Measurements from ENCODE around the gene SLC4A3.
"Not testable (repeated sequence)": the region's sequence is repeated elsewhere in the genome, so short reads cannot be mapped to it uniquely, and the experiment has no call there.

SLC4A3 gene

DNA sequence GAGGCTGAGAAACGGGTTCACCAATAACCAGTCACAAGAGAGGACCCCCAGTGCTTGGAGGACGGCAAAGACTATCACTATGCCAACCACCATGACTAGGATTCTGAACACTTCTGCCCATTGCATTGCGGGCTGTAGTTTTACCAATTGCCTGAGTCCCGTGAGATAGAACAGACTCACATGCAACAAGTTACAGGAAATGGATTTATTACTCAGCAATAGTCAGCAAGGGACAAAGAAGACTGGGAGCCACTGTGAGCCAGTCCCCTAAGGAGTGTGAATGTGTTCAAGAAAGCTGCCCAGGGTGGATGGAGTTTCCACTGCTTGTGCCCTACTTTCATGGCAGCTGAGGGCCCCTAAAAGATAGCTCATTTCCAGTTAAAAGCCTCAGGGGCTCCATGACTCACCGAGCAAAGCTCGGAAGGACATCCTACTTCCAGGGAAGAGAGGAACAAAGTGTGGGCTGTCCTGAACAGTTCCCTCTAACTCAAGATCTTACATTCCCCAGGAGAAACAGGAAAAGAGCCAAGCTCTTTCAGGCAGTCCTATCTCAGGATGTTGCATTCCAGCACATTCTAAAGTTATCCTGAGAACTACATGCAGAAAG, 54.4 kb downstream of the SLC4A3 start:
- DNase-seq: no peak

DNA sequence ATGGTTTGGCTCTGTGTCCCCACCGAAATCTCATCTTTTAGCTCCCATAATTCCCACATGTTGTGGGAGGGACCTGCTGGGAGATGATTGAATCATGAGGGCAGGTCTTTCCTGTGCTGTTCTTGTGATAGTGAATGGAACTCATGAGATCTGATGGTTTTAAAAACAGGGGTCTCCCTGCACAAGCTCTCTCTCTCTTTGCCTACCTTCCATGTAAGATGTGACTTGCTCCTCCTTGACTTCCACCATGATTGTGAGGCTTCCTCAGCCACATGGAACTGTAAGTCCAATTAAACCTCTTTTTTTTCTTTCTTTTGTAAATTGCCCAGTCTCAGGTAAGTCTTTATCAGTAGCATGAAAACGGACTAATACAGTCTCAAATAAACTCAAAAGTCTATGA, 56.0 kb downstream of the SLC4A3 start:
- DNase-seq: not testable (repeated sequence)

DNA sequence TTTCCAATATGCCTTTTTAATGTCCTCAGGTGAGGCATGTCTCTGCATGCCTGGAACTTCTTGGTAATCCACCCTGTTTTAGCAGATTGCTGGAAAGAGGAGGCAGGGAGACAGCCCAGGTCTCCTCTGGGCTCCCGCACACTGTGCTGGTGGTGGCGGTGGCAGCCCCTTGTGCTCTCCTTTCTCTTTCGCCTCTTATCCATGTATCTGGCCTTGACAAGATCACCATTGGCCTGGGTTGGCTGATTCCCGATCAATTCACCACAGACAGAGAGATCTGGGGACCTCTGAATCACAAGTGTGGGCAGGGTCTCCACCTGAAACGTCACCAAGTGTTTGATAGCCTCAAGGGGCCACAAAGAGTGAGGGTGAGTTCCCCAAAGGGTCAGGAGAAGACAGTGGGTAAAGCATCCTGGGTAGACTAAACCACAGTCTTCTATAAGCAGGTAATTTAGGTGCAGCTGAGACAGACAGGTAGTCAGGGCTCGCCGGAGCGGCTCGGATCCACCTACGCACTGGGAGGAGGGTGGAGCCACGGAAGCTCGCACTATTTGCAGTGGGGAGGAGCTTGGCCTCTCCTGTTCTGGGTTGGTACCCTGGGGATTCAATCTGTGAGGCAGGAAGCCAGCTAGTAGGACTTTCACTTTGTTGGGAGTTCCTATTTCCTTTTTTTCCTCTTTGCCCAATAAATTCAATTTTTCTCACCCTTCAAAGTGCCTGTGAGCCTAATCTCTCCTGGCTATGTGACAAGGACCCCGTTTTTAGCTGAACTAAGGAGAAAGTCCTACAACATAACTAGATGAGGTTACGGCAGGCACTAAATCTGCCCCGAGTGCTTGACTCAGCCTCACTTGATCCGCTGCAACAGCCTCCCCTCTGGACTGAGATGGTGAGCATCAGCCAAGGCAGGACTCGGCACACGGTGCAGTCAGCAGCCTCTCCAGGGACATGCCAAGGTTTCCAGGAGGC, 57.6 kb downstream of the SLC4A3 start:
- peak; percentile 43 for DNase-seq

DNA sequence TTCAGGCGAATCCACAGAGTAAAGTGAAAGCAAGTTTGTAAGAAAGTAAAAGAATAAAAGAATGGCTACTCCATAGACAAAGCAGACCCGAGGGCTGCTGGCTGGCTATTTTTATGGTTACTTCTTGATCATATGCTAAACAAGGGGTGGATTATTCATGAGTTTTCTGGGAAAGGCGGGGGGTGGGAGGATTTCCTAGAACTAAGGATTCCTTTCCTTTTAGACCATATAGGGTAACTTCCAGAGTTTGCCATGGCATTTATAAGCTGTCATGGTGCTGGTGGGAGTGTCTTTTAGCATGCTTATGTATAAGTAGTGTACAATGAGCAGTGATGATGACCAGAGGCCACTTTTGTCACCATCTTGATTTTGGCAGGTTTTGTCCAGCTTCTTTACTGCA, 59.8 kb downstream of the SLC4A3 start:
- DNase-seq: no peak

DNA sequence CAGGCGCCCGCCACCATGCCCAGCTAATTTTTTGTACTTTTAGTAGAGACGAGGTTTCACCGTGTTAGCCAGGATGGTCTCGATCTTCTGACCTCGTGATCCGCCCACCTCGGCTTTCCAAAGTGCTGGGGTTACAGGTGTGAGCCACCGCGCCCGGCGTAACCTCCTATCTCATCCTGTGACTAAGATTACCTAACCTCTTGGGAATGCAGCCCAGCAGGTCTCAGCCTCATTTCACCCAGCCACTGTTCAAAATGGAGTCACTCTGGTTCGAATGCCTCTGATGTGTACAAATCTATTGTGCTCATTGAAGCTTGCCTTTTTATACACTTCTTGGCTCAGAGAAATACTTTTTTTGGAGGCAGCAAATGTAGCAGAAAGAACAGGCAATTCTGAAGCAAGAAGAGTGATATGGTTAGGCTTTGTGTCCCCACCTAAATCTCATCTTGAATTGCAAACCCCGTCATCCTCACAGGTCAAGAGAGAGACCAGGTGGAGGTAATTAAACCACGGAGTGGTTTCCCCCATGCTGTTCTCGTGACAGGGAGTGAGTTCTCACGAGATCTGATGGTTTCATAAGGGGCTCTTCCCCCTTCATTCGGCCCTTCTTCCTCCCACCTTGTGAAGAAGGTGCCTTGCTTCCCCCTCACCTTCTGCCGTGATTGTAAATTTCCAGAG, 60.6 kb downstream of the SLC4A3 start:
- DNase-seq: no peak

DNA sequence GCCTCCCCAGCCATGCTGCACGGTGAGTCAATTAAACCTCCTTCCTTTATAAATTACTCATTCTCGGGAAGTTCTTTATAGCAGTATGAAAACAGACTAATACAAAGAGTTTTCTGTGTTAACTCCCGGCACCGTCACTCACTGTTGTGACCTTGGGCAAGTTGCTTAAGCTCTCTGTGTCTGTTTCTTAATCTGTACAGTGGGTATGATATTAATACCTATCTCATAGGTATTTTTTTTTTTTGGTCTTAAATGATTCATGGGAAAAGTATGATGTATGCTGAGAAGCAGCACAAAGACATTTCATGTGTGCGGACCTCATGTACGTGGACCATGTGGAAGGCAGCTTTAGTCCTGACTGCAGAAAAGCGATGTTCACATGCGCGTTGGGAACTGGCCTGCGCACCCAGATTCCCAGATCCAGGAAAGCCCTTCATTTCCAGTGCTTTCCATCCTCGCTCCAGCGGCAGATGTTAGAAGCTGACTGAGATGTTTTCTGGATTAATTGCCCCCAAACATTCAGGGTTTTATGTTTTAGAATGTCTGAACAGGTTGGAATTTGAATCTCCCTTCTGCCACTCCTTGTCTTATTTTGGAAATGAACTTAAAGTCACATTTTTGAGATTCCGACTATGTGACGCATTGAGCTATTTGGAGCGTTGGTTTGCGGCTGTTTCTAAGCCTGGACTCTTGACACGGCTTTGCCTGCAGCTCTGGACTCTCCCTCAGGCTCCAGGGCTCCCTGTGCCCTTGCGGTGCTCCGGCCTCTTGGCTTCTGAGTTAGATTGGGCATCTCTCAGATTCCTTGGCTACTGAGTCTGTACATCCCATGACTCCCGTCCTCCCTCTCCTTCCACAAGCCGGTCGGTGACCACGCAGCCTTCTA, 61.4 kb downstream of the SLC4A3 start:
- no peak for DNase-seq

DNA sequence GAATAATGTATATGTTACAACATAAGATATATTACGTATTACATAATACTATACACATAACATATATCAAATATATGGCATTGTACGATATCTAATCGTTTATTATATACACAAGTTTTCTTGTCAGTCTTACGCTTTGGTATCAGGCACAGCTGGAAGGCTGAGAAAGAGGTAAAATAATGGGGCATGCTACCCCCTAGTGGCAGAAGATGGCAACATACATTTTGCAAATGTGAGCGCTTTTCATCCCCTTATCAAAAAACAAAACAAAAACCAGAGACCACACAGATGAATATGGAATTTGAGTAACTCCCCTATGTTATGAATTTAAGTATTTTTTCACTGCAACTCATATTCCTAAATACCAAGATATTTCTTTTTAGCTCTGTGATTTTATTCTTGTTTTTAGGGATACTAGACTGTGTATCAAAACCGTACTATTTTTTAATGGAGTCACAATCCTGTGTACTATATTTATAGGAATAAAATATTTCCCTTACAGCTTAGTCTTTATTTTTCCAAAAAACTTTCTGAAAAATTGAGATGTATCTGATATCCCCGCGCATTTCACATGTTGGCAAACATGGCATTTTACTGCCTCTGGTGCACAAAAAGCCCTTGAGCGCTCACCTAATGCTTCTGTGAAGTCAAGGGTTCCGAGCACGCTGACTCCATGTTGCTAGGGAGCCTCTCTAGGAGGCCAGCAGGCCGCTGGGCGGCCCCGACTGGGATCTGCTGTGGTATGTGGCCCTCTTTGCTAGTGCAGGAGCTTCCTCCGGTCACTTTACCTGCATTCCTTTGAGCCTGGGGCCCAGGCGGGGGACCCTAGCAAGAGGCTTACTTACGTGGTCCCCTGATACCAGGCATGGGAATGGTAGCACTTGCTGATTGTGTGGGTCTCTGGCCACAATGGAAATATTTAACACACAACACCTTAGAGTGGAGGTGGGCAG, 62.5 kb downstream of the SLC4A3 start:
- peak; percentile 19 for DNase-seq

DNA sequence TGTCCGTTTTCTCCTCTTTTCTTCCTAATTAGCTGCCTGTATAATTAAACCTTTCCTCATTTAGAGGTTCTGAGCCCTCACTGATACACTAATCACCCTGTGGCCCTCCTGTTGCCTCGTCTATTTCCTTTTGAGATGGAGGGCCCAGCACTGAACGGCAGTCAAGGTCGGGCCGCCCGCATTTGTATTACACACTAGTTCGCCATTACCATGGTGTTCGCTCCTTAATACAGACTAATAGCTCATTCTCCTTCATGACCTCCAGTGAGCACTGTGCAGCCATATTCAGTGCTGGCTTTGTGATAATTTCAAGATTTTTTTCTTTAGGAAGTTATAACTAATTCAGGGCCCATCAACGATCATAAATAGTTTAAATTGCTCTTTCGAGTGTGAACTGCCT, 64.1 kb downstream of the SLC4A3 start:
- DNase-seq: no peak
